ENCODE measurements around the gene ADSL.
A peak's percentile ranks its signal among the peaks of the same experiment; 100 is the strongest.

Gene ADSL

DNA sequence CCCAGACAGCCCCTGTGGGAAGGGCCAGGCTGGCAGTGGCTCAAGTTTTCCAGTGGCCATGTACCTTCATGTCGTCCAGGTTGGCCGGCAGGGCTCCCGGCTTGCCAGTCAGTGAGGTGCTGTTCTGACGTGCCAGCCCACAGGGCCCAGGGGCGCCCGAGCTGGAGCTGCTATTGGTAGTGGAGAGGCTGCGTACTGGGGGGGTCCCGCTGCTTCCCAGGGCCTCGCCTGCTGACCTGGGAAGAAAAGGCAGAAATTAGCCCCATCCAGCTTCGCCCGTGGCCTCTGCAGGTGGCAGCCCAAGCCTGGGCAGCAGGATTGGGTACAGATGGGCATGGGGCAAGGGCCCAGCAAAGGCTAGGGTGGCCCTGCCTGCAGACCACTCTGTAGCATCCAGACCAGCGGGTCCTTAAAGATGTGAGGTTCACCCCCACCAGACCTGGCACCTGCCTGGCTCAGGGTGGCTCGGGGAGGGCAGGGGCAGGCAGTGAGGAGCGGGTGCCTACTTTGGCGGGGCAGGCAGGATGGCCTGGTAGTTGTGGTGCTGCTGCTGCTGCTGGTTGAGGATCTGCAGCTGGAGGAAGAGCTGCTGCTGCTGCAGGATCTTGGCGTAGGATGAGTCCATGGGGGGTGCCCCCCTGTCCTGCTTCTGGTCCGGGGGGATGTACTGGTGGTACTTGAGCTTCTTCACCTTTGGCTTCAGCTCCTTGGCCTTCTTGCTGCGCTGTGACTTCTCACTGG lies 74.2 kb downstream of the ADSL start:
- DNase-seq = no peak

DNA sequence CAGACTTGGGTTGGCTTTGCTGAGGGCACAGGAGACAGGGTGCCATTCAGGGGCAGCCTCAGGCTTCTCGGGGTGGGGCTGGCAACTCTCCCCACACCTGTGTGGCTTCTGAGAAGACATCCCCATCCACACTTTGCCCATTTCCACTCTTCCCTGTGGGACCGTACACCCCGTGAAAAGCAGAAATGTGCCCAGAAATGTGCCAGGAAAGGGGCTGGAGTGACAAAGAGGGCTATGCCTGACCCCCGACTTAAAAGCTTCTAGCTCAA lies 74.7 kb downstream of the ADSL start:
- DNase-seq = no peak

DNA sequence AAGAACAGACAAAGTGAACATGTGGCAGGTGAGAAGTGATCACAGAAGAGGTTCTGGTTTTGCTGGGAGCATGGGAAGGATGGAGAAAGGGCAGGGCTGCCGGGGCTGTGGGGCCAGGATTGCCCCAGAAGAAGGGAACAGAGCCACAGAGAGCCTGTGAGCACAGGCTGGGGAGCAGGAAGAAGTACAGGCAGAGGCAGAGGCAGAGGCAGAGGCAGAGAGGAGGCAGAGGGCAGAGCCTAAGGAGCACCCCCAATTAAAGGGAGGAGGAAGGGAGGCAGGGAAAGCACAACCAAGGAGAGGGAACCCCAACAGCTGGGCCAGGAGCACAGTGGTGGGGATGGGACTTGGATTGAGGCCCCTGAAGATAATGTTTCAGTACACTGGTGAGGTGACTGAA lies 75.6 kb downstream of the ADSL start:
- DNase-seq = no peak

DNA sequence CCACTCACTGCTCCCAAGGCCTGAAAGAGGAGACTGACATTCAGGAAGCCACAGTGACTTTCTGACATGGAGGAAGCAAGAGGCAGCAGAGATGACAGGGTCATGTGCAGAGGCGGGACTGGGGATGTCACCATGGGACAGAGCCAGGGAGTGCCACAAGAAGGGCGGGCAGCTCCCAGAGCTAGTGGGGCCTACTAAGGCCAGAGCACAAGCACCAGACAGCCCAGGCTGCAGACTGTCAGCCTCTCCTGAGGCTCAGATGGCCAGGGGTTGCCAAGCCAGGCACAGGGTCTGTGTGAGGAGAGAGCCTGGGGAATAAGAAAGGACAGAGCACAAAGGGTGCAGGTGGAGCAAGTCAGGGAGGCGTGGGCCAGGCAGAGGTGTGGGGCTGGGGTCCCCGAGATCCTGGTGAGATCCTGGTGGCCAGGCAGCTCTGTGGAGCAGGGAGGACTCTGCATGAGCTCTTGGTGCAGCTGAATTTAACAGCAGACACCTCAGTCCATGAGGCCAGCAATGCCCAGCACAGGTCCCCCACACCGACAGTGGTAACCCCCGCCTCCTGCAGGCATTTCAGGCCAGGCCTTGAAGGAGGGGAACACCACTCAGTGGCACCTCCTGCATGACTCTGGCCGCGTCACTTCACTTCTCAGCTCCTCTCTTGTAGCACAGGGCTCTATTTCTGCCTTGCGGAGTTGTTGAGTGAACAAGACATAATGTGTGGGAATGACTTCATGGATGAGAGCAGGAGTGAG lies 76.4 kb downstream of the ADSL start:
- DNase-seq = no peak

DNA sequence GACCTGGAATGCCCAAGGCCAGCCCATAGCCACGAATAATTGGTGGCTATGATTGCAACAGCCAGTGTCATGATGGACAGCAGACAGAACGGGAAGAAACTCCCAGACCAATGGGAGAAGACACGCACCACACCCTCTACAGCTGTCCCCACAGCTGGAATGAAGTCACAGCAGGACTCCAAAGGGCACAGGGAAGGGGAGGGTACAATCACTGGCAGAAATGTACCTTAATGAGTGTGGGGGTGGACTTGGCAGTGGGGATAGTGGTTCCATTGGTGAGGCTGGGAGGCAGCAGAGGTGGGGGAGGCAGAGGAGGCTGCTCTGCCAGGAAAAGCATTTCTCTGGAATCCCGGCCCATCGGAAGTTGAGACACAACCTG lies 77.0 kb downstream of the ADSL start:
- DNase-seq = no peak

DNA sequence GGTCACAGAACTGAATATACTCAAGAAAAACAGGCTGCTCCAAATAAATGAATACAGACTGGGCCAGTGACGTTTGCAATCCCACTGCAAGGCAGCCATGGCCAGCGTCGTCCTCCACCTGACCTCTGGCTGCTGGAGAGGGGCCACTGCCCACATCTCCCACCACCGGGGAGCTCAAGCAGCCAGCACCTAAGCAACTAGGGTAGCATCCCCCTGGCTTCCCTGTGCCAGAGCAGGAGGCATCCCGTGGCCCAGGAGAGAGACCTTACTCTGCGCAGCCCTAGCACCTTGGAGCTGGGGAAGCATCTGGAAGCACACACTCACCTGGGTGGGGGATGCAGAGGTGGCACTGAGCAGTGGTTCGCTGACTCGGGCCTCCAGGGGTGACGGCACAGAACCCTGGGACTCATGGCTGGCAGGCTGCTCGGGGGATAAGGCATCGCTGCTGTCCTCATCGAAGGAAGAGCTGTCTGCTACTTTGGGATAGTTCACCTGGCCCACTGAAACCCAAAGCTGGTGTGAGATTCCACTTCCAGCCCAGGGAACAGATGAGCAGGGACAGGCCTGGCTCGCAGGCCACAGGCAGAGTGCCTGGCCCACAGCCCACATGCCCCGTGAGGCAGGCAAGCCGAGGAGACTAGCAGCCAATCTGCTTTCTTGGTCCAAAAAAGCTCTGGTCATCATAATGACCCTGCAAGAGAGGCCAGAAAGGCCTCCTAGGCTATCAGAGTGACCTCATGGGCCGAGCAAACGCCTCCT lies 77.8 kb downstream of the ADSL start:
- DNase-seq = no peak

DNA sequence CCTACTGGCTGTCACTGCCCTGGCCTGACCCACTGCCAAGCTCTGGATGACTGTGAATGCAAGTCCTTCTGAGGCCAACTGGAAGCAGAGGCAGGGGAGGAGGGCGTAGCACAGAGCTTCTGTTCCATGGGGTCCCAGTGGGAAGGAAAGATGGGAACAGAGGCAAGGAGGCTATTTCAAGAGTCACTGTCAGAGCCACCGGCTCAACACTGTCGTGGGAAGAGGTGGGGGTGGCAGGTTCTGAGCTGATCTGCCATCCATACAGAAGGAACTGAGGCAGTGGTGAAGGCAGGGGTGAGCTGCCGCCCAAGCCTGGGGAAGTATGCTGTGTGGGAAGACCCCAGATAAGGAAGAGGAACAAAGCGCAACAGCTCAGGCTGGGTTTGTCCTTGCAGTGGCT lies 78.8 kb downstream of the ADSL start:
- DNase-seq = no peak

DNA sequence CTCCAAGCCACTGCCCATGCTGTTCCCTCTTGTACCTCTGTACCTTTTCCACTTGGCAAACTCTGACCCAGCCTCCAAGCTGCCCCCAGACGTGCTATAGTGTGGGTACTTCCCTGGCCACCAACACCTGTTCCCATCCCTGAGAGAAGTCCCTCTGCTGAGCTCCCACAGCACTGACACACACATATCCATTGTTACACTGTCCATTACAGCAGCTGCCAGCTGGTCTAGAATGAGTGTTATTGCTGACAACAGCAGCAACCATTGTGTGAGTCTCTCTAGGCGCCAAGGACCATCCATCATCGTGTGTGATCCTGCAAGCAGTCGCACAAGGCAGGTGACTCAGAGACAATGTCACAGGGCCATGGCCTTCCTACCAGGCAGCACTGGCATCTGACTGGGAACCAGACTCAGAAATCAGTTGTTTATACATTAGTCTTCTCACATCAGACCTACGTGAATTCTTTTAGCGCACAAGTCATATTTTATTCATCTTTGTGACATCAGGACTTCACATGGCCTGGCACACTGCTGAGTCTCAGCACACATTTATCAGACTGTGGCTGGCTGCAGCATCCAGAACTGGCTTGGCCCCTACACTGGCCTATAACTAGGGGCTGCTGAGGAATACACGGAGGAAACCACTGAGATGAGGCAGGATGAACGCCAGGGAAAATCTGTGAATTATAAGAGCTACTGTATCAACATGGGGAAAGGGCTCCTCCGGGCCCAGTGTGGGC lies 80.5 kb downstream of the ADSL start:
- peak; percentile 76 for DNase-seq

DNA sequence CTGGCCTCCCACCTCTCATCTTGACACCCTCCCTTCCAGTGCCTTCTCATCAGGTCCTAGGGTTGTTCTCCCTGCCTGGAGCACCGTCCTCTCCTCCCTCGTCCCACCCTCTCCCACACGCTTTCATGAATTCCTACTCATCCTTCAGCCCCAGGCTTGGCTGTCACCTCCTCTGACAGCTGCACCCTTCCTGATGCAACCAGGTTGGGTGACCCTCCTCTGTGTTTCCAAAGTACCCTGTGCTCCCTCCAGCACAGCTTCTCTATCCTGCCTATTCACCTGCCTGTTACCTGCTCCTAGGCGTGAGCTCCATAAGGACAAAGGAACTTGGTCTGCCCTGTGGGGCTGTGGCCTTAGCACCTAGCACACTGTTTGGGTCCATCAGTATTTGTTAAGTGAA lies 82.5 kb downstream of the ADSL start:
- DNase-seq = no peak

DNA sequence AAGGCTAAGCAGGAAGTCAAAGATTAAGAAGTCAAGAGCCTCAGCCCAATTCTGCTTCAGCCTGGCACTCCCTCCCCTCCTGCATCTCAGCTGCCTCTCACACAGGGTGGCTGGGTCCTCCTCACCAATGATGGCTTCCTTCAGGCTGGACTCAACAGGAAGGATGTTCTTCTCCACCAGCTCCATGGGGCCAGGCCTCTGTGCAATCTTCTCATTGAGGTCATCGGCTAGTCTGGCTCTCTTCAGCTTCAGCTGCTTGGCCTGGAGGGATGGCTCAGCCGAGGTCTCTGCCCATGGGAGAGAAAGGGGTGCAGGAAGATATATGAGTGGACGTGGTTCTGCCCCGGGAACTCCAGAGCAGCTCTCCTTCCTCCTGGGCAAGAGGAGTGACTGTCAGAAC lies 83.2 kb downstream of the ADSL start:
- DNase-seq = no peak

DNA sequence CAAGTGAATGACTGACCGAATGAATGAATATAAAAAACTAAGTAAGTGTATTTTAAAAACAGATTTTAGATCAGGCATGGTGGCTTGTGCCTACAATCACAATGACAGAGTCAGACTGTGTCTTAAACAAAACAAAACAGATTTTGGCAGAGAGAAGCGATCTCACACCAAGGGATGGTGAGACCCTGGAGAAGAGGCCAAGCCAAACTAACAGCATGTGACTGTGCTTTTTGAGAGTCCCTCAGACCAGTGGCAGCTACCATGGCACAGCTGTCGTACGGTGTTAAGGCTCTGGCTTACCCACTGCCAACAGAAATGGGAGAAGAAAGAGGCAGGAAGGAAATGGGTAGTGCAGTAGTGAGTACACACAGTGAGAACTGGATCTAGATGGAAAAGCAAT lies 84.7 kb downstream of the ADSL start:
- DNase-seq = no peak

DNA sequence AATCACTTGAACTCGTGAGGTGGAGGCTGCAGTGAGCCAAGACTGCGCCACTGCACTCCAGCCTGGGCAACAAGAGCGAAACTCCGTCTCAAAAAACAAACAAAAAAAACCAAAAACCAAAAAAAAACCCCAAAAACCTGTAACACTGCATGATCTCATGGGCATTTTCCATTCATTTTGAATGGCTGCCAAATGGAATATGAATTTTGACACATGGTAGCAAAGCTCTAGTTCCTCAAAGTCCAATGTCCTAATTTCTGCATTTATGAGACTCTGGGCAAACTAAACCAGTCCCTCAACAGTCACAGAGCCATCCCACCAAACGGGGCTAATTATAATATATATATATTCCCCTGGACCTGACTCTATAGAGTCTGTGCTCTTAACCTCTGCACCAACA lies 85.9 kb downstream of the ADSL start:
- no peak for DNase-seq

DNA sequence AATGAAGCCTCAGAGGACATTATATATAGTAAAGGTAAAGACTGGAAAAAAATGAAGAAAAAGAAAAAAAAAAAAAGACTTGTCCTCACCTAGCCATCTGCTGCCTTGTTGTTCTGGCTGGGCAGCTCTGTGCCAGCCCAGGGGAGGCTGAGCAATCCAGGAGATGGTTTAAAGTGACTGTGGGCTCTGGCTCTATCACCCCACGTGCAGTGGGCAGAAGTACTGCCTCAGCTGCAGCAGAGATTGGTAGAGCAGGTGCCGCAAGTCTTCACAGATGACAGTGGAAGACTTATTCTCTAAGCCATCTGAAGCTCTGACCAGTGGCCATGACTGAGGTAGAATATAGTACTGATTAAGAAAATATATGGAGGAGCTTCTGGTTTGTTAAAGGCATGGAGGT lies 86.3 kb downstream of the ADSL start:
- DNase-seq = no peak

DNA sequence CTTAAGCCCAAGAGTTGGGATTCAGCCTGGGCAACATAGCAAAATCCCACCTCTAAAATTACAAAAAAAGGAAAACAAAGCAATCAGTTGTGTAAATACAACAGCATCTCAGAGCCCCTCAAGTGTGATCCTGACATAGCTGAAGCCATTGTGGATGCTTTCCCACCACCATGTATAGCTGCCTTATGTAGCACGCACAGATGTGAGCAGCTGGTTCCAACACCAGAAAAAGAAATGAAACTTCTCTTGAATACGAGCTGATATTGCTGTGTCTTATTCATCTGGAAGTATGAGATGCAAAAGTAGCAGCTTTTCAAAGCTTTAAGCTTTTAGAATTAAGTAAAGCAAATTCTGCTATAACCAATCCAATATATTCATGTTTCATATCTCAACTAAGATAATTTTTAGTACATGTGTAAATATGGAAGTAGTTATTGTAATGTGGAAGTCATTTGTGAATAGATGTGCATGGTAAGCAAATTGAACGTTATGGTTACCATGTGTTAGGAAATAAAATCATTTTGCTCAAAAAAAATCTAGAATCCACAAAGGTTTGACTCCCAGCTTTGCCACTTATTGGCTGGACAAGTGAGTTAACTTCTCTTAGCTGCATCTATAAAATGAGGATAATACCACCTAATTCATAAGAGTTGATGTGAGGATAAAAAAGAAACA lies 87.3 kb downstream of the ADSL start:
- DNase-seq = no peak

DNA sequence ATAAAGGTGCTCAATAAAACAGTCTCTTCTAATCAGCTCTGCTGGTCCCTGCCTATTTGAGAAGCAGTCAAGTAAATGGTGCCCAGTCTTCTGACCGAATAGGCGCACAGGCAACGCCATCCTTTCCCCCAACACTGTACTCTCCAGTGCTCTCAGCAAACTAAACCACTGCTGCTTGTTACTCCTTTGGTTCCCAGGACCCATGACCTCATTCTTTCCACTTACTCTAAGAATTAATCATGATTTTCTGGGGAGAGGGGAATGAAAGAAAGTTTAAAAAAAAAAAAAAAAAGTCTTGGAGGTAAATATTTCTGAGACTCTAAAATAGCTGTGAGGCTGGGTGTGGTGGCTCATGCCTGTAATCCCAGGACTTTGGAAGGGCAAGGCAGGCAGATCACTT lies 87.8 kb downstream of the ADSL start:
- no peak for DNase-seq

DNA sequence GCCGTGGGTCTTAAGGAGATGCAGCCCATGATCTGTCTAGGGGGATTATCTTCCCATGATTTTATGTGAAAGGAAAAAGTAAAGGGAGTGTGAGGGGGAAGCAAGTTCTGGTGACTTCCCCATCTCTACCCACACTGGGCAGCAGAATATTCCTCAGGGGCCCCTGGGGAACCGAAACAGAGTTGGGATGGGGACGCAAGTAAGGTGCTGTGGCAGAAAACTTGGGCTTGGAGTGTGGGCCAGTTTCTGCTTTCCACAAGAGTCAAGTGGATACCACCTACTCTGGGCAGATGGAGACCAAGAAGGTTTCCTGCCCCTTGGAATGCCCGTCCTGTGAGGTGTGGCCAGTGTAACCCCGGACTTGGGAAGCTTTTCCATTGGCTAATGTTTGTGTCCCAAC lies 88.4 kb downstream of the ADSL start:
- no peak for DNase-seq

DNA sequence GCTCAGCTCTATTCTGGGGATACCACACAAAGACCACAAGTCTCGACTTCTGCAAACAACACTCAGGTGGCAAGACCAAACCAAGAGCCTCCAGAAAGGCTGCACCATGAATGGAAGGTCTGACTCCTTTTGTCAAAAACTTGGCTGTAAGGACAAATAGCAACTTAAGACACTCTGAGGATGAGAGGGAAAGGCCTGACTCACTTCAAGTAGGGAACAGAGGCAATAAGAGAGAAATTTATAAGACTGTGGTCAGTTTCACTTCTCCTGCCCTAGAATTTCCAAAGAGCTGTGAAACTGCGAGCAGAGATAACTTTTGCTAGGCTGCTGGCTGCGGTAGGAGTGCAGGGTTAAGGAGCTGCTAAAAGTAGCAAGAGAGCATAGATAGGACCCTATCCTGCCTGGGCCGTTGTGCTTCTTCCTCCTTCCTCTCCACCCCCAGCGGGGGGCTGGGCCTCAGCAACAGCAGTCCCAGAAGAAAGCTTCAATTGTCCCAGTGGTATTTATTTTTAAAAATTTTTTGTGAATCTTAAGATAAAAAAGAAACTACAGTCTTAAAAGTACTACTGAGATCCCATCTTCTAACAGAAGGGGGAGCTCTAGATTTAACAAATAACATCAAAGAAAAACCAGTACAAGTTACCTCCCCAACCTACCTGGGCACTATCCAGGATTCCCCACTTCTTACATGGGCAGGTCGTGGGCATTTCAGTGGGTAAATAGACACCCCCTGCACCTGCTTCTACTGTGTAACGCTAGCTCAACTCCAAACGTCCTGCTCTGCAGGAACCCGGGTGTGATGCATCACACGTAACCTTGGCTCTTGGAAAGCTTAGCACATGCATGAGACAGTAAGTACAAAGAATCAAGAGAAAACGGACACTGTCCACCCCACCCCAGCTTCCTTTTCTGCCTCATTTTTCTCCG lies 90.5 kb downstream of the ADSL start:
- DNase-seq = peak; percentile 30
